KOPT-K1 (cell line): ENCODE data around the gene ADGRG6.

Experiments
- H3K27ac ChIP-seq: fragments of 200-600 bp; sonication (generic); 2 replicates; pipeline ENCODE4 v1.5.1; 2016; ENCODE audit warnings: antibody characterized with exemption, mild to moderate bottlenecking, low read depth, low read length; ENCODE audit not compliant: poor library complexity, severe bottlenecking
- H3K36me3 ChIP-seq: fragments of 200-600 bp; sonication (generic); 2 replicates; pipeline ENCODE4 v1.5.1; 2017; ENCODE audit warnings: antibody characterized with exemption, mild to moderate bottlenecking, low read length, moderate library complexity; ENCODE audit not compliant: insufficient read depth
- H3K9me3 ChIP-seq: fragments of 200-600 bp; sonication (generic); 2 replicates; pipeline ENCODE4 v1.5.1; 2017; ENCODE audit warnings: antibody characterized with exemption, low read length, mild to moderate bottlenecking; ENCODE audit not compliant: insufficient read depth, poor library complexity, severe bottlenecking

ADGRG6 gene

DNA sequence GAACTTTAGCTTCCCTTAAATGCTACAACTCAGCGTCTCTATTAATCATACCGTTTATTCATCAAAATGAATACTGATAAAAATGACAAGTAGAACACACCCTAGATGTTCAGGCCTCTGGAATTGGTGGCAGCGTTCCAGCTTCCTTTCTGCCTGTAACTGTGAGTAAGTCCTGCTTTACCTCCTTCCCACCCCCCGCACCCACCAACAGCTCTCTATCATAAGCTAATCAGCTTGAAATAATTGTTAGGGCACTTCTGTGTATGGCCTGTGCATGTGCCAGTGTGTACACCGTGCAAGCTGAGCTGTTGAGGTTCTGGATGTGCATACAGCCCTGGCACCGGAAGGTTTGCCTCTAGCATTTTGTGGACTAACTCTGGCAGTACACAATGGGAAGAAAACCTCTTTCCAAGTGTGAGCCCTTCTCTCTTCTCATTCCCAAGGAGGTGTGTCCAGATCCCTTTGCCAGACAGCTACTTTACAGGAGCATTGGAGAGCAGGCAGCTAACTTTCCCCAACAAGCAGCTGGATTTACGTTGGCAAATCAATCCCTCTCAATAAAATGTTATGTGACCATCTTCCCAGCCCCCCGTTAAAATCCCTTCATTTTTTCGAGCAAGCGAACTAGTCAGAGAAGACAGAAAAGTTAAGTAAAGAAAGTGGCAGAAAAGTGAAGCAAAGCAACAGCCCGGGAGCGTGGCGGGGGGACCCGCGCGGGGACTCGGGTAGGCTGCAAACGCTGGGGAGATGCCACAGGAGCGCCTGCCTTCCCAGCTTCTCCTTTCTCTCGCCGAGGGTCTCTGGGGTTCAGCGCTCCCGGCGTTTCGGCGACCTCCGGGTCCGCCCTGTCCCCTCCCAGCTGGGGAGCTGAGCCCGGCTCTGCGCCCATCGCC is 803 bp upstream of the ADGRG6 start:
- Histone ChIP-seq H3K36me3 (no peaks in the 10 kb centered on the region), H3K27ac (no peak overlapping the region), H3K9me3 (peaks cover 8% of the 10 kb centered on the region)

GRCh38 chr6:142302421-142303175 is 791 bp downstream of the ADGRG6 start:
- Histone ChIP-seq H3K27ac (no peak overlapping the region), H3K36me3 (no peaks in the 10 kb centered on the region), H3K9me3 (peaks cover 8% of the 10 kb centered on the region)

GRCh38 chr6:142303176-142303533 is 1.3 kb downstream of the ADGRG6 start:
- Histone ChIP-seq H3K27ac (no peak overlapping the region), H3K36me3 (no peaks in the 10 kb centered on the region), H3K9me3 (peaks cover 8% of the 10 kb centered on the region)

- no peaks in the 10 kb centered on the region for H3K36me3 ChIP-seq
- H3K27ac ChIP-seq = no peak overlapping the region
- H3K9me3 ChIP-seq = peaks cover 8% of the 10 kb centered on the region
Observed at GRCh38 chr6:142304241-142304640, 2.4 kb downstream of the ADGRG6 start.

DNA sequence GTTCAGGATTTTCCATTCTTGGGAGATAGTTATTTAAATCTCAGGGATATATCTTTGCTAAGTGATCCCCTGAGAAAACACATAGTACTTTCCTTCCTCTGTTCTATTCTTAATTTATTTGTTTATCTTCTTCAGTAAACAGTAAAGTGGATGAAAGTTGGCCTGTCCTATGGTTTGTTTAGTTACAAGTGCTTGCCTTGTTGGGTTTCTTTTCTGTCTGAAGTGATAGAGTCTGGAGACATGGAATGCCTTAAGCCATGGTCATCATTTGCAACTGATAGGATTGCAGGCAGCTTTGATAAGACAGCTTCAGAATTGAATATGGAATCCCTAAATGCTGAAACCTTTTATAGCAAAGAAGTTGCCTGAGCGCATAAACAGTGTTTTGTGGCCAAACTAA is 4.9 kb downstream of the ADGRG6 start:
- peaks cover 4% of the 10 kb centered on the region for H3K9me3 ChIP-seq
- H3K27ac ChIP-seq = no peak overlapping the region
- H3K36me3 ChIP-seq = no peaks in the 10 kb centered on the region

DNA sequence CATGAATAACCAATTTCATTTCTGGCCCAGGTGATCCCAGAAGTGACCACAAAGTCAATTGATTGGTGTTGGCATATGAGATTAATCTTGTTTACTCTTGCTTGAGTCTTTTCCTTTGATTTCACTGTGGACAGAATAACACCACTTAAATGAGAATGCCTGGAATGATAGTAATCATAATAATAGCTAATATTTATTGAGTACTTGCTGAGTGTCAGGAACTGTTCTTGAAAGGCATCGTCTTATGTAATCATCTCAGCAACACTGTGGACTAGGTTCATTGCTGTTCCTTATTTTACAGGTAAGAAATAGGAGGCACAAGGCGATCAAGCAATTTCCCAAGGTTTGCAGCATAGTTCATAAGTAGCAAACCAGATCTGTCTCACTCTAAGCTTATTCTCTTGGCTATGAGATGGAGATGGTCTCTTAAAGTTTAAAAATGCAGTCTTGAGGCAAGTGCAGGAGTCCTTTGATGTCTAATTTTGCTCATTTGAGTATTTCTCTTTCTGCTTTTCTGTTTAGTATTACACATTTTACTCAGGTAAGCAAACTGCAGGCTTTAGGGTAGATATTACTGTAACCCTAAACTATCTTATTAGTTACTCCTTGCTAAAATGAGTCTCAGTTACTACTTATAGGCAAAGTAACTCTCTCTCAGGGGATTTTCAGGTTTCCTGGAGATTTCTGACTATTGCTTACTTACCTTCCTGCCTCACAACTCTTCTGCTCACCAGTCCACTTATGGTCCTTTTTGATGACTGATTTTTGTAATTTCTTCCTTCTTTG is 6.3 kb downstream of the ADGRG6 start:
- Histone ChIP-seq H3K36me3 (no peaks in the 10 kb centered on the region), H3K9me3 (no peaks in the 10 kb centered on the region), H3K27ac (no peak overlapping the region)

DNA sequence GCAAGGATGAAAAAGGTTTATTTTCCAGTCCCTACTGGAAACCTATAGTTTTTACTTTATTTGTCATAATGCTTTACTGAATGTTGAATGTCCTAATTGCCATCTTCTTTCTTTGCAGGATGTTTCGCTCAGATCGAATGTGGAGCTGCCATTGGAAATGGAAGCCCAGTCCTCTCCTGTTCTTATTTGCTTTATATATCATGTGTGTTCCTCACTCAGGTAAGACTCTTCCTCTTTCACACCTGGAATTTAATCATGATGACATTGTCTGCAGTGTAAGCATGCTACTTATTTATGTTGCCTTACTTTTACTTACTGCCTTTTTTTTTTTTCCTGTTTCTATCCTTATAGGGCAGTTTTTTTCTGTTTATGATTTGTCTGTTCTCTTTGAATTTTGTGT is 7.6 kb downstream of the ADGRG6 start:
- no peak overlapping the region for H3K27ac ChIP-seq

GRCh38 chr6:142313284-142313683 is 11.5 kb downstream of the ADGRG6 start:
- H3K27ac ChIP-seq = no peak overlapping the region
- H3K36me3 ChIP-seq = no peaks in the 10 kb centered on the region

More for the DNA sequence above, 7.6 kb downstream of the ADGRG6 start:
- H3K36me3 ChIP-seq = no peaks in the 10 kb centered on the region
- no peaks in the 10 kb centered on the region for H3K9me3 ChIP-seq

GRCh38 chr6:142316791-142317368 is 15.1 kb downstream of the ADGRG6 start:
- Histone ChIP-seq H3K36me3 (no peaks in the 10 kb centered on the region), H3K9me3 (no peaks in the 10 kb centered on the region), H3K27ac (no peak overlapping the region)

More at GRCh38 chr6:142313284-142313683, 11.5 kb downstream of the ADGRG6 start:
- no peaks in the 10 kb centered on the region for H3K9me3 ChIP-seq

DNA sequence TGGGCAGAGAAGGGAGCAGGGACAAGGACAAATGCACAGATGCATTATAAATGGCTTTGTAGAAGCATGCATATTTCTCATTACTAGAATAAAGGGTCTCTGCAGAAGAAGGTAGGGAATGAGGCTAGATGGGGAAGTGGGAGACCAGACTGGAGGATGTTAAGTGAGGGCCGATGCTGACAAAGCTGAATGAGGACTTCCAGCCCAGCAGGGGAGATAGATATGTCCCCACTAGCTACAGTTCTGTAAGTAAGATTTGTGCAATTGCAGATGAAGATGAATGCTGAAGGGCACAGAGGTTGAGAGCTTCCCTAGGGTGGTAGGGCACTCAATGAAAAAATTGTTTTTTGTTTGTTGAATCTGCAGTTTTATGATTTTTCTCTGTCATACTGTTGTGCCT is 16.9 kb downstream of the ADGRG6 start:
- no peaks in the 10 kb centered on the region for H3K36me3 ChIP-seq

DNA sequence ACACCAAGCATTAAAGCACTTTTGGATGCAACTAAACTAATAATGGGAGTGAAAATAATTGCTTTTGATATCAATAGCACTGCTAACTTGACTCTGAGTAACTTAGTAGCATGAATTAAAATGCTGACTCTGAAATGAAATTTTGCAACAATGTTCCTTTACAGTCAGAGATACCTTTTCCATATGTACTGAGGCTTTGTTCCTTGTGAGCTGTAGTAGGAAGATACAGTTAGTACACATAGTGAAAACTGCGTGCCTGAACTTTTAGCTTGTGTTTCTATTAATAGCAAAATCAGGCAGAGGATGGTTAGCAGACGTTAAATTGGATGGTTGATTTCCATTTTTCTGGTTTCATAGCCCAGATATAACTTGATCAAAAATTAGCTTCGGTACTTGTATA is 18.6 kb downstream of the ADGRG6 start:
- H3K9me3 ChIP-seq = no peaks in the 10 kb centered on the region
- no peaks in the 10 kb centered on the region for H3K36me3 ChIP-seq
- H3K27ac ChIP-seq = no peak overlapping the region

More for the DNA sequence above, 16.9 kb downstream of the ADGRG6 start:
- Histone ChIP-seq H3K27ac (no peak overlapping the region), H3K9me3 (no peaks in the 10 kb centered on the region)

GRCh38 chr6:142321451-142321850 is 19.6 kb downstream of the ADGRG6 start:
- Histone ChIP-seq H3K9me3 (no peaks in the 10 kb centered on the region), H3K36me3 (no peaks in the 10 kb centered on the region), H3K27ac (no peak overlapping the region)

DNA sequence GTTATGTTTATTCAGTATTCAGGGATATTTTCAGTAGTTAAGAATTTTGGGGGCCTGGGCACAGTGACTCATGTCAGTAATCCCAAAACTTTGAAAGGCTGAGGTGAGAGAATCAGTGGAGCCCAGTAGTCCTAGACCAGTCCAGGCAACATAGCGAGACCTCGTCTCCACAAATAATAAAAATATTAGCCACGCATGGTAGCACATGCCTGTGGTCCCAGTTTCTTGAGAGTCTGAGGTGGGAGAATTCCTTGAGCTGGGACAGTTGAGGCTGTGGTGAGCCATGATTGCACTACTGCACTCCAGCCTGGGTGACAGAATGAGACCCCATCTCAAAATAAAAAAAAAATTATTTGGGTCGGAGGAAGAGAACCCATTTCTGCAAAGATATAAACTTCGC is 20.3 kb downstream of the ADGRG6 start:
- no peaks in the 10 kb centered on the region for H3K36me3 ChIP-seq
- H3K9me3 ChIP-seq = no peaks in the 10 kb centered on the region
- H3K27ac ChIP-seq = no peak overlapping the region

GRCh38 chr6:142322504-142323198 is 20.8 kb downstream of the ADGRG6 start:
- no peaks in the 10 kb centered on the region for H3K36me3 ChIP-seq
- no peak overlapping the region for H3K27ac ChIP-seq
- H3K9me3 ChIP-seq = no peaks in the 10 kb centered on the region
